ENCODE results near the gene BCL11A. TPM values are rescaled to one million over a fixed set of nuclear protein-coding genes. Genes with fewer than 3 reads are reported as not detected.

The BCL11A gene
- total RNA-seq, 1 experiment from 2014 or later, result 0.29 TPM

DNA sequence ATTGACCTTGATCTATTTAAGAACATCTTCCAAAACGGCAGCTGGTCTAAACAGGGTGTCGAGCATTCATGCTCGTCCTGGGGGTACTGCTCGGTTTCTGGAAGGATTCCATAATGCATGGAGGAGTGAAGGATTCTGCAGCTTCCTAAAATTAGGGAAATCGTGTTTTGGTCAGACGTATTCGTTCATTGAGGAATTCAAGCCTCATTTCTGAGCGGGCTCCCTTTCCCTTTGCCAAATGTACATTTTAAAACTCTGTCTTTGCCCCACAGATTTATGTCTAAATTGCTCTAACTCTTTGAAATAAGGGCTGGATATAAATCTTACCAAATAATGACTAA, 144.0 kb downstream of the BCL11A start:
- intact Hi-C loops (cut with micrococcal nuclease; ENCODE audit: unreplicated experiment), result no loop called here
- ChIA-PET CTCF (no interaction called here), POLR2A (no interaction called here)
- Histone ChIP-seq H3K4me3 (ENCODE audit: low read depth, low read length) (no peak overlapping the region), H3K36me3 (ENCODE audit: control insufficient read depth, insufficient read depth, low read length) (no peaks in the 10 kb centered on the region), H3K27me3 (replicated peaks; ENCODE audit: control insufficient read depth, insufficient read depth, low read length) (no peaks in the 10 kb centered on the region), H3K4me1 (peaks cover 13% of the 10 kb centered on the region), H3K9me3 (no peaks in the 10 kb centered on the region)
- Mint-ChIP-seq H3K9me3 (ENCODE audit: unreplicated experiment) (peaks cover 7% of the 10 kb centered on the region), H3K4me3 (ENCODE audit: unreplicated experiment) (no peak overlapping the region), H3K36me3 (ENCODE audit: insufficient read depth, unreplicated experiment) (no peaks in the 10 kb centered on the region), H3K4me1 (ENCODE audit: low read depth, unreplicated experiment) (peaks cover 15% of the 10 kb centered on the region), H3K27me3 (ENCODE audit: insufficient read depth, unreplicated experiment) (no peaks in the 10 kb centered on the region), H3K27ac (ENCODE audit: unreplicated experiment) (no peak overlapping the region)
- no peak for TF ChIP-seq CTCF (IDR thresholded peaks at IDR 0.05; ENCODE audit: insufficient read depth in 1 of 2, low read depth in 1 of 2, low read length in 1 of 2, severe bottlenecking in 1 of 2, unreplicated experiment in 1 of 2)
- no peak for DNase-seq
- BruUV-seq (replicated peaks), result no TSS peak

- no peak overlapping the region for H3K27ac Mint-ChIP-seq (ENCODE audit: unreplicated experiment)
- TF ChIP-seq CTCF (IDR thresholded peaks at IDR 0.05; ENCODE audit: insufficient read depth in 1 of 2, low read depth in 1 of 2, low read length in 1 of 2, severe bottlenecking in 1 of 2, unreplicated experiment in 1 of 2), result no peak
- CTCF ChIA-PET, result no interaction called here
- Histone ChIP-seq H3K4me3 (ENCODE audit: low read depth, low read length) (no peak overlapping the region), H3K4me1 (peaks cover 13% of the 10 kb centered on the region), H3K27me3 (replicated peaks; ENCODE audit: control insufficient read depth, insufficient read depth, low read length) (no peaks in the 10 kb centered on the region), H3K36me3 (ENCODE audit: control insufficient read depth, insufficient read depth, low read length) (no peaks in the 10 kb centered on the region), H3K9me3 (no peaks in the 10 kb centered on the region)
- no peak overlapping the region for H3K4me3 Mint-ChIP-seq (ENCODE audit: unreplicated experiment)
- DNase-seq, result no peak
- no peaks in the 10 kb centered on the region for H3K27me3 Mint-ChIP-seq (ENCODE audit: insufficient read depth, unreplicated experiment)
- H3K36me3 Mint-ChIP-seq (ENCODE audit: insufficient read depth, unreplicated experiment), result no peaks in the 10 kb centered on the region
- POLR2A ChIA-PET, result no interaction called here
- no TSS peak for BruUV-seq (replicated peaks)
- H3K9me3 Mint-ChIP-seq (ENCODE audit: unreplicated experiment), result peaks cover 1% of the 10 kb centered on the region
- intact Hi-C loops (cut with micrococcal nuclease; ENCODE audit: unreplicated experiment), result no loop called here
- H3K4me1 Mint-ChIP-seq (ENCODE audit: low read depth, unreplicated experiment), result peaks cover 19% of the 10 kb centered on the region
Observed at GRCh38 chr2:60408811-60409530, 144.5 kb downstream of the BCL11A start.

GRCh38 chr2:60408207-60408606, 145.2 kb downstream of the BCL11A start:
- H3K27me3 Mint-ChIP-seq (ENCODE audit: insufficient read depth, unreplicated experiment), result no peaks in the 10 kb centered on the region
- ChIA-PET POLR2A (no interaction called here), CTCF (no interaction called here)
- intact Hi-C loops (cut with micrococcal nuclease; ENCODE audit: unreplicated experiment), result no loop called here
- no peak overlapping the region for H3K4me3 ChIP-seq (ENCODE audit: low read depth, low read length)
- no peak overlapping the region for H3K27ac Mint-ChIP-seq (ENCODE audit: unreplicated experiment)
- BruUV-seq (replicated peaks), result no TSS peak
- no peaks in the 10 kb centered on the region for H3K9me3 ChIP-seq
- peaks cover 13% of the 10 kb centered on the region for H3K4me1 ChIP-seq
- no peak overlapping the region for H3K4me3 Mint-ChIP-seq (ENCODE audit: unreplicated experiment)
- no peaks in the 10 kb centered on the region for H3K27me3 ChIP-seq (replicated peaks; ENCODE audit: control insufficient read depth, insufficient read depth, low read length)
- TF ChIP-seq CTCF (IDR thresholded peaks at IDR 0.05; ENCODE audit: insufficient read depth in 1 of 2, low read depth in 1 of 2, low read length in 1 of 2, severe bottlenecking in 1 of 2, unreplicated experiment in 1 of 2), result no peak
- no peaks in the 10 kb centered on the region for H3K36me3 Mint-ChIP-seq (ENCODE audit: insufficient read depth, unreplicated experiment)
- no peak for DNase-seq
- no peaks in the 10 kb centered on the region for H3K9me3 Mint-ChIP-seq (ENCODE audit: unreplicated experiment)
- H3K4me1 Mint-ChIP-seq (ENCODE audit: low read depth, unreplicated experiment), result peaks cover 19% of the 10 kb centered on the region
- no peaks in the 10 kb centered on the region for H3K36me3 ChIP-seq (ENCODE audit: control insufficient read depth, insufficient read depth, low read length)

Data from Caco-2 (cell line).